ENCODE measurements around the gene ZNF644.

- TF ChIP-seq POLR2A (IDR thresholded peaks at IDR 0.05) (no peak), EP300 (IDR thresholded peaks at IDR 0.05) (no peak)
These were observed 6.5 kb downstream of the ZNF644 start for GRCh38 chr1:91015358-91015780.
